HCT116 (cell line): ENCODE data around the gene FAM13A. TPM values are rescaled to one million over a fixed set of nuclear protein-coding genes. Genes with fewer than 3 reads are reported as not detected.

Experiments
- ATAC-seq: fragments of 200-7000 bp; cut with Tn5 transposase; 2 replicates; pipeline ENCODE4 v1.9.1; 2020; ENCODE audit warnings: mild to moderate bottlenecking, moderate library complexity
- BruUV-seq: library from RNA; stranded (reverse); fragments of 400-500 nt; replicated peaks from 2 replicates; lab custom pipeline; 2021; lab: Mats Ljungman, UMichigan
- CTCF ChIA-PET: fragments of 300-600 bp; sonication (Branson Sonifier 250); formaldehyde crosslinking; loops from one replicate; lab custom pipeline; 2021; ENCODE audit warnings: antibody characterized with exemption; lab: Charles Lee
- POLR2A ChIA-PET: fragments of 300-600, 350-600 bp; sonication (Branson Sonifier 250); formaldehyde crosslinking; loops from one replicate; lab custom pipeline; 2021; ENCODE audit warnings: antibody characterized with exemption; lab: Charles Lee
- RAD21 ChIA-PET, 2 experiments: fragments of 300-600 bp; sonication (Branson Sonifier 250); formaldehyde crosslinking; loops; one replicate each; lab custom pipeline; 2023; ENCODE audit warnings: low total read pairs in 2 of 2; ENCODE audit not compliant: uncharacterized antibody in 2 of 2, unreplicated experiment in 2 of 2, low non-redundant PET in 1 of 2; lab: Charles Lee
- DNase-seq: peaks from one replicate; pipeline ENCODE4 v3.0.0-alpha.2; 2010; ENCODE audit warnings: low read depth, low spot score
- H2AFZ ChIP-seq: fragments of 200-600 bp; shearing (Covaris generic), sonication (generic); 2 replicates; pipeline ENCODE4 v1.6.1; 2017; ENCODE audit warnings: low read depth, mixed run types, mixed read lengths, antibody characterized with exemption, low read length; ENCODE audit not compliant: poor library complexity, severe bottlenecking
- H3K27ac ChIP-seq: 2 replicates; pipeline ENCODE4 v1.5.1; 2012; ENCODE audit warnings: low read depth, low read length
- H3K27me3 ChIP-seq: fragments of 200-600 bp; sonication (generic); 2 replicates; pipeline ENCODE4 v1.6.1; 2016; ENCODE audit warnings: mixed run types, low read length, mixed read lengths; ENCODE audit not compliant: insufficient read depth
- H3K36me3 ChIP-seq, 2 experiments: fragments of 200-500 bp in 1 of 2; fragments of 200-600 bp in 1 of 2; sonication (Bioruptor generic) in 1 of 2; sonication (generic) in 1 of 2; 2 replicates each; pipeline versions ENCODE4 v1.5.1 to v1.6.1; 2014 to 2016; ENCODE audit warnings: low read length in 2 of 2, inconsistent platforms in 1 of 2, mixed read lengths in 1 of 2, mixed run types in 1 of 2; ENCODE audit not compliant: insufficient read depth in 2 of 2, control insufficient read depth in 1 of 2
- H3K4me1 ChIP-seq, 2 experiments: fragments of 200-600 bp in 1 of 2; sonication (generic) in 1 of 2; 2 replicates each; pipeline versions ENCODE4 v1.5.1 to v1.6.1; 2012 to 2017; ENCODE audit warnings: low read length in 2 of 2, inconsistent platforms in 1 of 2, mild to moderate bottlenecking in 1 of 2, mixed read lengths in 1 of 2, mixed run types in 1 of 2, moderate library complexity in 1 of 2; ENCODE audit not compliant: insufficient read depth in 2 of 2, control insufficient read depth in 1 of 2
- H3K4me2 ChIP-seq: fragments of 200-600 bp; sonication (generic); 2 replicates; pipeline ENCODE4 v1.6.1; 2017; ENCODE audit warnings: mixed run types, low read length, mixed read lengths
- H3K4me3 ChIP-seq, 2 experiments: fragments of 200-600 bp in 1 of 2; sonication (generic) in 1 of 2; replicated peaks in 1 of 2; 2 replicates each; pipeline ENCODE4 v1.5.1; 2011 to 2016; ENCODE audit warnings: low read length in 2 of 2, control low read depth in 1 of 2, low read depth in 1 of 2, mild to moderate bottlenecking in 1 of 2, mixed read lengths in 1 of 2, mixed run types in 1 of 2
- H3K79me2 ChIP-seq: fragments of 200-600 bp; sonication (generic); 2 replicates; pipeline ENCODE4 v1.6.1; 2017; ENCODE audit warnings: mild to moderate bottlenecking, mixed run types, low read length, moderate library complexity, mixed read lengths; ENCODE audit not compliant: insufficient read depth
- H3K9ac ChIP-seq: fragments of 200-600 bp; sonication (generic); 2 replicates; pipeline ENCODE4 v1.6.1; 2016; ENCODE audit warnings: low read length, mixed read lengths
- H3K9me2 ChIP-seq: fragments of 200-600 bp; sonication (generic), shearing (Covaris generic); 2 replicates; pipeline ENCODE4 v1.6.1; 2017; ENCODE audit warnings: mixed run types, mild to moderate bottlenecking, moderate library complexity; ENCODE audit not compliant: insufficient read depth
- H3K9me3 ChIP-seq, 2 experiments: fragments of 200-500 bp in 1 of 2; fragments of 200-600 bp in 1 of 2; sonication (Bioruptor generic) in 1 of 2; sonication (generic) in 1 of 2; 2 replicates each; pipeline ENCODE4 v1.6.1; 2014 to 2017; ENCODE audit warnings: low read length in 2 of 2, mixed read lengths in 2 of 2, inconsistent platforms in 1 of 2, low read depth in 1 of 2, mild to moderate bottlenecking in 1 of 2, mixed run types in 1 of 2, moderate library complexity in 1 of 2; ENCODE audit not compliant: control insufficient read depth in 1 of 2, insufficient read depth in 1 of 2
- H4K20me1 ChIP-seq: fragments of 200-600 bp; sonication (generic), shearing (Covaris generic); 2 replicates; pipeline ENCODE4 v1.6.1; 2017; ENCODE audit warnings: mixed run types, mild to moderate bottlenecking, moderate library complexity; ENCODE audit not compliant: insufficient read depth
- CEBPB ChIP-seq: IDR thresholded peaks from 2 replicates; pipeline ENCODE4 v1.6.1; 2012; ENCODE audit warnings: low read depth
- EGR1 ChIP-seq: IDR thresholded peaks from 2 replicates; pipeline ENCODE4 v1.6.1; 2012; ENCODE audit warnings: low read depth
- JUND ChIP-seq: IDR thresholded peaks from 2 replicates; pipeline ENCODE4 v1.6.1; 2012
- POLR2A ChIP-seq: IDR thresholded peaks from 2 replicates; pipeline ENCODE4 v1.7.0; 2011; ENCODE audit warnings: borderline replicate concordance; ENCODE audit not compliant: insufficient read depth, insufficient read length; ENCODE audit errors: extremely low read depth
- SRF ChIP-seq: IDR thresholded peaks from 2 replicates; pipeline ENCODE4 v1.6.1; 2012; ENCODE audit warnings: low read depth
- TCF7L2 ChIP-seq: IDR thresholded peaks from 2 replicates; pipeline ENCODE4 v1.7.0; 2011; ENCODE audit warnings: borderline replicate concordance, inconsistent platforms; ENCODE audit not compliant: insufficient read depth, insufficient read length; ENCODE audit errors: extremely low read depth
- intact Hi-C: fragments of 100-400 bp; cut with micrococcal nuclease; formaldehyde crosslinking; loops from 2 replicates; pipeline ENCODE4 v1.10.0; 2022
- total RNA-seq: library from RNA; stranded (reverse); gene quantifications from one replicate; pipeline ENCODE4 v1.2.1, GENCODE V29; 2021; ENCODE audit not compliant: unreplicated experiment
- TF ChIP-seq, protein P1 (sequence below): IDR thresholded peaks from 2 replicates; pipeline ENCODE4 v1.6.1; 2011; ENCODE audit warnings: mild to moderate bottlenecking, low read length, moderate library complexity; ENCODE audit not compliant: insufficient replicate concordance; ENCODE audit errors: extremely low read depth
- TF ChIP-seq, protein P2 (sequence below): IDR thresholded peaks from 2 replicates; pipeline ENCODE4 v1.6.1; 2012; ENCODE audit warnings: low read depth
- TF ChIP-seq, protein P3 (sequence below), 3 experiments: fragments of 200-600 bp in 1 of 3; sonication (generic) in 1 of 3; IDR thresholded peaks in 2 of 3; conservative IDR thresholded peaks in 1 of 3; 2 replicates each; pipeline ENCODE4 v1.5.1; 2012 to 2017; ENCODE audit warnings: low read depth in 2 of 3, low read length in 2 of 3, antibody characterized with exemption in 1 of 3, borderline replicate concordance in 1 of 3, control low read depth in 1 of 3, mild to moderate bottlenecking in 1 of 3, mixed read lengths in 1 of 3, mixed run types in 1 of 3, moderate library complexity in 1 of 3; ENCODE audit not compliant: insufficient read depth in 1 of 3
- TF ChIP-seq, protein P4 (sequence below): IDR thresholded peaks from 2 replicates; pipeline ENCODE4 v1.6.1; 2012

The FAM13A gene
- total RNA-seq, 1 experiment from 2014 or later: 17.2 TPM

DNA sequence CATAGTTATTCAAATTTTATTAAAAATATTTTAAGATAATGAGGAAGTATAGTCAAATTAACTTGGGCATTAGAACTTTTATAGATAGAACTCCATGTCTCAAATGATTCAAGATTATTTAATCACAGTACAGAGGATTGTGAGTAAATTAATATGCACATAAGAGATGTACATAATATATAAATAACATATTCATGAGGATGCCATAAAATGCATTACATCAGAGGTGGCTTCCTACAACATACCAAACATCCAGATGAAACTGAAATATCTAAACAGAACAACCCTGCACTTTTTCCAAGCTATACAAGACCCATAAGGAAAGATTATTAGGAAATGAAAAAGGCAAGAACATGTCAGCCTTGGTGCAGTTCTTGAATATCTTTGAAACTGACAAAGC, 268.1 kb downstream of the FAM13A start:
- no peak overlapping the region for H3K4me2 ChIP-seq
- RAD21 ChIA-PET: no interaction called here
- no peak for DNase-seq
- H3K9ac ChIP-seq: no peak overlapping the region
- no peak overlapping the region for H3K4me3 ChIP-seq
- H3K79me2 ChIP-seq: no peaks in the 10 kb centered on the region
- TF ChIP-seq SRF: no peak
- TF ChIP-seq POLR2A: no peak
- TF ChIP-seq, protein P1, sequence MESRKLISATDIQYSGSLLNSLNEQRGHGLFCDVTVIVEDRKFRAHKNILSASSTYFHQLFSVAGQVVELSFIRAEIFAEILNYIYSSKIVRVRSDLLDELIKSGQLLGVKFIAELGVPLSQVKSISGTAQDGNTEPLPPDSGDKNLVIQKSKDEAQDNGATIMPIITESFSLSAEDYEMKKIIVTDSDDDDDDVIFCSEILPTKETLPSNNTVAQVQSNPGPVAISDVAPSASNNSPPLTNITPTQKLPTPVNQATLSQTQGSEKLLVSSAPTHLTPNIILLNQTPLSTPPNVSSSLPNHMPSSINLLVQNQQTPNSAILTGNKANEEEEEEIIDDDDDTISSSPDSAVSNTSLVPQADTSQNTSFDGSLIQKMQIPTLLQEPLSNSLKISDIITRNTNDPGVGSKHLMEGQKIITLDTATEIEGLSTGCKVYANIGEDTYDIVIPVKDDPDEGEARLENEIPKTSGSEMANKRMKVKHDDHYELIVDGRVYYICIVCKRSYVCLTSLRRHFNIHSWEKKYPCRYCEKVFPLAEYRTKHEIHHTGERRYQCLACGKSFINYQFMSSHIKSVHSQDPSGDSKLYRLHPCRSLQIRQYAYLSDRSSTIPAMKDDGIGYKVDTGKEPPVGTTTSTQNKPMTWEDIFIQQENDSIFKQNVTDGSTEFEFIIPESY: no peak
- no peak for TF ChIP-seq CEBPB
- TF ChIP-seq JUND: no peak
- no peak for TF ChIP-seq EGR1
- TF ChIP-seq, protein P2, sequence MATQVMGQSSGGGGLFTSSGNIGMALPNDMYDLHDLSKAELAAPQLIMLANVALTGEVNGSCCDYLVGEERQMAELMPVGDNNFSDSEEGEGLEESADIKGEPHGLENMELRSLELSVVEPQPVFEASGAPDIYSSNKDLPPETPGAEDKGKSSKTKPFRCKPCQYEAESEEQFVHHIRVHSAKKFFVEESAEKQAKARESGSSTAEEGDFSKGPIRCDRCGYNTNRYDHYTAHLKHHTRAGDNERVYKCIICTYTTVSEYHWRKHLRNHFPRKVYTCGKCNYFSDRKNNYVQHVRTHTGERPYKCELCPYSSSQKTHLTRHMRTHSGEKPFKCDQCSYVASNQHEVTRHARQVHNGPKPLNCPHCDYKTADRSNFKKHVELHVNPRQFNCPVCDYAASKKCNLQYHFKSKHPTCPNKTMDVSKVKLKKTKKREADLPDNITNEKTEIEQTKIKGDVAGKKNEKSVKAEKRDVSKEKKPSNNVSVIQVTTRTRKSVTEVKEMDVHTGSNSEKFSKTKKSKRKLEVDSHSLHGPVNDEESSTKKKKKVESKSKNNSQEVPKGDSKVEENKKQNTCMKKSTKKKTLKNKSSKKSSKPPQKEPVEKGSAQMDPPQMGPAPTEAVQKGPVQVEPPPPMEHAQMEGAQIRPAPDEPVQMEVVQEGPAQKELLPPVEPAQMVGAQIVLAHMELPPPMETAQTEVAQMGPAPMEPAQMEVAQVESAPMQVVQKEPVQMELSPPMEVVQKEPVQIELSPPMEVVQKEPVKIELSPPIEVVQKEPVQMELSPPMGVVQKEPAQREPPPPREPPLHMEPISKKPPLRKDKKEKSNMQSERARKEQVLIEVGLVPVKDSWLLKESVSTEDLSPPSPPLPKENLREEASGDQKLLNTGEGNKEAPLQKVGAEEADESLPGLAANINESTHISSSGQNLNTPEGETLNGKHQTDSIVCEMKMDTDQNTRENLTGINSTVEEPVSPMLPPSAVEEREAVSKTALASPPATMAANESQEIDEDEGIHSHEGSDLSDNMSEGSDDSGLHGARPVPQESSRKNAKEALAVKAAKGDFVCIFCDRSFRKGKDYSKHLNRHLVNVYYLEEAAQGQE: no peak
- TF ChIP-seq, protein P3, sequence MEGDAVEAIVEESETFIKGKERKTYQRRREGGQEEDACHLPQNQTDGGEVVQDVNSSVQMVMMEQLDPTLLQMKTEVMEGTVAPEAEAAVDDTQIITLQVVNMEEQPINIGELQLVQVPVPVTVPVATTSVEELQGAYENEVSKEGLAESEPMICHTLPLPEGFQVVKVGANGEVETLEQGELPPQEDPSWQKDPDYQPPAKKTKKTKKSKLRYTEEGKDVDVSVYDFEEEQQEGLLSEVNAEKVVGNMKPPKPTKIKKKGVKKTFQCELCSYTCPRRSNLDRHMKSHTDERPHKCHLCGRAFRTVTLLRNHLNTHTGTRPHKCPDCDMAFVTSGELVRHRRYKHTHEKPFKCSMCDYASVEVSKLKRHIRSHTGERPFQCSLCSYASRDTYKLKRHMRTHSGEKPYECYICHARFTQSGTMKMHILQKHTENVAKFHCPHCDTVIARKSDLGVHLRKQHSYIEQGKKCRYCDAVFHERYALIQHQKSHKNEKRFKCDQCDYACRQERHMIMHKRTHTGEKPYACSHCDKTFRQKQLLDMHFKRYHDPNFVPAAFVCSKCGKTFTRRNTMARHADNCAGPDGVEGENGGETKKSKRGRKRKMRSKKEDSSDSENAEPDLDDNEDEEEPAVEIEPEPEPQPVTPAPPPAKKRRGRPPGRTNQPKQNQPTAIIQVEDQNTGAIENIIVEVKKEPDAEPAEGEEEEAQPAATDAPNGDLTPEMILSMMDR (IDR thresholded peaks at IDR 0.05 in 2 of 3, conservative IDR thresholded peaks at IDR 0.05 in 1 of 3; ENCODE audit: borderline replicate concordance in 1 of 3, insufficient read depth in 1 of 3, low read depth in 2 of 3, low read length in 2 of 3): no peak
- no peak for TF ChIP-seq TCF7L2
- TF ChIP-seq, protein P4, sequence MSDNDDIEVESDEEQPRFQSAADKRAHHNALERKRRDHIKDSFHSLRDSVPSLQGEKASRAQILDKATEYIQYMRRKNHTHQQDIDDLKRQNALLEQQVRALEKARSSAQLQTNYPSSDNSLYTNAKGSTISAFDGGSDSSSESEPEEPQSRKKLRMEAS: no peak
- intact Hi-C loops: no loop called here
- H3K4me1 ChIP-seq: peaks cover 0 to 4% of the 10 kb centered on the region in 2 experiments; a peak in 1 of 4 replicates
- H2AFZ ChIP-seq: no peak overlapping the region
- POLR2A ChIA-PET: no interaction called here
- H3K9me3 ChIP-seq: no peaks in the 10 kb centered on the region
- no peak for ATAC-seq
- 0 out of 4 replicates have a peak, but pooled peaks cover 0 to 2% of the 10 kb centered on the region in 2 experiments for H3K36me3 ChIP-seq
- CTCF ChIA-PET: interaction anchor here (1.3 kb wide), 1 partner anchor 116 kb away, joined by 4 read pairs; no protein-coding TSS in a partner anchor
- H3K27ac ChIP-seq: no peak overlapping the region
- no peaks in the 10 kb centered on the region for H4K20me1 ChIP-seq
- BruUV-seq: no TSS peak
- no peaks in the 10 kb centered on the region for H3K27me3 ChIP-seq
- no peaks in the 10 kb centered on the region for H3K9me2 ChIP-seq
